ENCODE results near the gene EDAR.

EDAR gene

GRCh38 chr2:109017017-109017416 is 28.0 kb upstream of the EDAR start:
- H3K27me3 Mint-ChIP-seq = peaks cover 8% of the 10 kb centered on the region
- peaks cover 13% of the 10 kb centered on the region for H3K4me1 Mint-ChIP-seq

DNA sequence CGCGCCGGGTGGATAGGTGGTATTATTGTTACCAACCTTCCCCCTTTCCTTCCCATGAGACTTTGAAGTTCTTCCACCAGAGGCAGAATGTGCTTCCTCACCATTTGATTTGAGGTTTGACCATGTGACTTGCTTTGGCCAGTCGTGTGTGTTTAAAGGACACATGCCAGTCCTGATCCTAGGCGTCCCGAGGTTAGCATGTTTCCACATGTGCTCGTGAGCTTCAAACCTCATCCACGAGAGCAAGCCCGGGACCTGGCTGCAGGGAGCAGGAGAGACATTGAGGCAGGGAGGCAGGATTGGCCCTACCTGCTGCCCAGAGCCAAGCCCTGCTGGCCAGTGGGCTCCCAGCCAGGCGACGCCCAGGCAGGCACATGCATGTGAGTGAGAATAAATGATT is 27.4 kb upstream of the EDAR start:
- Mint-ChIP-seq H3K36me3 (no peaks in the 10 kb centered on the region), H3K9me3 (no peaks in the 10 kb centered on the region), H3K27ac (no peak overlapping the region), H3K27me3 (peaks cover 8% of the 10 kb centered on the region), H3K4me1 (peaks cover 13% of the 10 kb centered on the region), H3K4me3 (no peak overlapping the region)
- no peak for DNase-seq
- CTCF ChIA-PET = no interaction called here

More at GRCh38 chr2:109017017-109017416, 28.0 kb upstream of the EDAR start:
- no peaks in the 10 kb centered on the region for H3K36me3 Mint-ChIP-seq
- DNase-seq = no peak
- H3K4me3 Mint-ChIP-seq = no peak overlapping the region
- CTCF ChIA-PET = no interaction called here
- no peaks in the 10 kb centered on the region for H3K9me3 Mint-ChIP-seq
- no peak overlapping the region for H3K27ac Mint-ChIP-seq

GRCh38 chr2:109014476-109014875 is 25.5 kb upstream of the EDAR start:
- no peaks in the 10 kb centered on the region for H3K36me3 Mint-ChIP-seq
- no peak for DNase-seq
- no peak overlapping the region for H3K27ac Mint-ChIP-seq
- H3K4me1 Mint-ChIP-seq = no peaks in the 10 kb centered on the region
- CTCF ChIA-PET = no interaction called here
- H3K9me3 Mint-ChIP-seq = no peaks in the 10 kb centered on the region
- no peak overlapping the region for H3K4me3 Mint-ChIP-seq
- peaks cover 6% of the 10 kb centered on the region for H3K27me3 Mint-ChIP-seq

- no peaks in the 10 kb centered on the region for H3K4me1 Mint-ChIP-seq
Measured at GRCh38 chr2:109013051-109013450, 24.0 kb upstream of the EDAR start.

GRCh38 chr2:109009920-109010610 is 21.0 kb upstream of the EDAR start:
- Mint-ChIP-seq H3K4me3 (no peak overlapping the region), H3K36me3 (no peaks in the 10 kb centered on the region), H3K4me1 (no peaks in the 10 kb centered on the region), H3K27ac (no peak overlapping the region), H3K27me3 (peaks cover 4% of the 10 kb centered on the region), H3K9me3 (no peaks in the 10 kb centered on the region)
- DNase-seq = no peak
- CTCF ChIA-PET = no interaction called here

More at GRCh38 chr2:109013051-109013450, 24.0 kb upstream of the EDAR start:
- Mint-ChIP-seq H3K9me3 (no peaks in the 10 kb centered on the region), H3K36me3 (no peaks in the 10 kb centered on the region), H3K27ac (no peak overlapping the region), H3K4me3 (no peak overlapping the region), H3K27me3 (peaks cover 4% of the 10 kb centered on the region)
- no peak for DNase-seq
- CTCF ChIA-PET = no interaction called here

DNA sequence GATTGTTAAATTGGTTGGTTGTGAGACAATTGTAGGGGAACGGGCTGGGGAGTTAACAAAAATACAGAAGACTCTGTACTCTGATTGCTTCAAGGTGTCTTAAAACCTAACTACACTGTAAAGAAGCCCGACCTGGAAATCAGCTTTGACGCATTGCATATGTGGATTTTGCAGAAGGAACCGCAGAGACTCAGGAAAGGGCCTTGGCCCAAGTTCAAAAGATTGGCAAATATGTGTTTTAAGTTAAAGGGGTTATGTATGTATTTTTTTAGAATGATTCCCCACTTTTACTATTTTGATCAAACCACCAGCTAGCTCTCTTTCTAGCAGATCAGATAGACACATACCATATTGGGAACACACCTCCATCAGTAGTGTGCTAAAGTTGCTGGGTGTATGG is 18.0 kb upstream of the EDAR start:
- DNase-seq = no peak
- H3K4me1 Mint-ChIP-seq = no peaks in the 10 kb centered on the region
- CTCF ChIA-PET = interaction anchor here (0.8 to 1.2 kb wide), 3 partner anchors 8 to 503 kb away, joined by 3 read pairs; no protein-coding TSS in a partner anchor
- no peak overlapping the region for H3K4me3 Mint-ChIP-seq
- H3K36me3 Mint-ChIP-seq = no peaks in the 10 kb centered on the region
- peaks cover 4% of the 10 kb centered on the region for H3K27me3 Mint-ChIP-seq
- H3K27ac Mint-ChIP-seq = no peak overlapping the region
- H3K9me3 Mint-ChIP-seq = no peaks in the 10 kb centered on the region

GRCh38 chr2:109005686-109006204 is 16.7 kb upstream of the EDAR start:
- Mint-ChIP-seq H3K27me3 (peaks cover 4% of the 10 kb centered on the region), H3K4me1 (peaks cover 7% of the 10 kb centered on the region), H3K9me3 (no peaks in the 10 kb centered on the region), H3K27ac (no peak overlapping the region), H3K4me3 (no peak overlapping the region), H3K36me3 (no peaks in the 10 kb centered on the region)
- CTCF ChIA-PET = no interaction called here
- no peak for DNase-seq

GRCh38 chr2:109001201-109001600 is 12.2 kb upstream of the EDAR start:
- CTCF ChIA-PET = interaction anchor here (0.6 to 1.4 kb wide), 4 partner anchors 7 to 365 kb away, joined by 3 to 4 read pairs (median 3); no protein-coding TSS in a partner anchor
- no peaks in the 10 kb centered on the region for H3K9me3 Mint-ChIP-seq
- peaks cover 8% of the 10 kb centered on the region for H3K4me1 Mint-ChIP-seq
- no peak for DNase-seq
- H3K27me3 Mint-ChIP-seq = no peaks in the 10 kb centered on the region
- no peak overlapping the region for H3K4me3 Mint-ChIP-seq
- H3K27ac Mint-ChIP-seq = no peak overlapping the region
- no peaks in the 10 kb centered on the region for H3K36me3 Mint-ChIP-seq

GRCh38 chr2:109000738-109001137 is 11.7 kb upstream of the EDAR start:
- no peaks in the 10 kb centered on the region for H3K9me3 Mint-ChIP-seq
- H3K4me1 Mint-ChIP-seq = peaks cover 8% of the 10 kb centered on the region
- no peak overlapping the region for H3K27ac Mint-ChIP-seq
- no peak for DNase-seq
- CTCF ChIA-PET = interaction anchor here (0.8 to 1.2 kb wide), 2 partner anchors 11 to 364 kb away, joined by 3 read pairs; no protein-coding TSS in a partner anchor
- no peaks in the 10 kb centered on the region for H3K27me3 Mint-ChIP-seq
- H3K36me3 Mint-ChIP-seq = no peaks in the 10 kb centered on the region
- no peak overlapping the region for H3K4me3 Mint-ChIP-seq

DNA sequence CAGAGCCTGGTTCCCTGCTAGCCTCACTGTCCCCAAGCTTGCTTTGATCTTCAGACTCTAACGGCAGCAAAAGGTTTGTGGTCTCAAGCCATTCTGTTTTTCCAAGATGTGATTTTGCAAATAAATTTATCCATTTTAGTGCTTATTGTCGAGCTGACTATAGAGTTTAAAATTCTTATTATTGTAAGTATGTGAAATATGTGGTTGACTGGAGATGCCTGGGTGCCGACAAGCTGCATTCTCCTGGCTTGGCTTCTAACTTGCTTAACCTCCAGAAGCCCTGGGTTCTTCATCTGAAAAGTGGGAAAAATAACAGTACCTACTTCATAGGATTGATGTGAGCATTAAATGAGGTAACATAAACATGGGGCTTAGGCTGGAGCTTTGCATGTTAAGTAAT is 9.9 kb upstream of the EDAR start:
- CTCF ChIA-PET = interaction anchor here (1.0 to 1.1 kb wide), 2 partner anchors 8 to 12 kb away, joined by 3 to 4 read pairs; no protein-coding TSS in a partner anchor

GRCh38 chr2:108994178-108994577 is 5.2 kb upstream of the EDAR start:
- H3K27me3 Mint-ChIP-seq = peaks cover 11% of the 10 kb centered on the region
- H3K4me3 Mint-ChIP-seq = no peak overlapping the region
- H3K9me3 Mint-ChIP-seq = no peaks in the 10 kb centered on the region
- H3K27ac Mint-ChIP-seq = no peak overlapping the region
- DNase-seq = no peak
- CTCF ChIA-PET = interaction anchor here (0.9 to 1.5 kb wide), 2 partner anchors 8 to 10 kb away, joined by 3 to 4 read pairs; no protein-coding TSS in a partner anchor
- no peaks in the 10 kb centered on the region for H3K36me3 Mint-ChIP-seq
- H3K4me1 Mint-ChIP-seq = peaks cover 12% of the 10 kb centered on the region

More for the DNA sequence above, 9.9 kb upstream of the EDAR start:
- H3K27me3 Mint-ChIP-seq = peaks cover 3% of the 10 kb centered on the region
- H3K9me3 Mint-ChIP-seq = no peaks in the 10 kb centered on the region
- no peak overlapping the region for H3K27ac Mint-ChIP-seq
- no peaks in the 10 kb centered on the region for H3K36me3 Mint-ChIP-seq
- no peak overlapping the region for H3K4me3 Mint-ChIP-seq
- no peak for DNase-seq
- peaks cover 8% of the 10 kb centered on the region for H3K4me1 Mint-ChIP-seq

DNA sequence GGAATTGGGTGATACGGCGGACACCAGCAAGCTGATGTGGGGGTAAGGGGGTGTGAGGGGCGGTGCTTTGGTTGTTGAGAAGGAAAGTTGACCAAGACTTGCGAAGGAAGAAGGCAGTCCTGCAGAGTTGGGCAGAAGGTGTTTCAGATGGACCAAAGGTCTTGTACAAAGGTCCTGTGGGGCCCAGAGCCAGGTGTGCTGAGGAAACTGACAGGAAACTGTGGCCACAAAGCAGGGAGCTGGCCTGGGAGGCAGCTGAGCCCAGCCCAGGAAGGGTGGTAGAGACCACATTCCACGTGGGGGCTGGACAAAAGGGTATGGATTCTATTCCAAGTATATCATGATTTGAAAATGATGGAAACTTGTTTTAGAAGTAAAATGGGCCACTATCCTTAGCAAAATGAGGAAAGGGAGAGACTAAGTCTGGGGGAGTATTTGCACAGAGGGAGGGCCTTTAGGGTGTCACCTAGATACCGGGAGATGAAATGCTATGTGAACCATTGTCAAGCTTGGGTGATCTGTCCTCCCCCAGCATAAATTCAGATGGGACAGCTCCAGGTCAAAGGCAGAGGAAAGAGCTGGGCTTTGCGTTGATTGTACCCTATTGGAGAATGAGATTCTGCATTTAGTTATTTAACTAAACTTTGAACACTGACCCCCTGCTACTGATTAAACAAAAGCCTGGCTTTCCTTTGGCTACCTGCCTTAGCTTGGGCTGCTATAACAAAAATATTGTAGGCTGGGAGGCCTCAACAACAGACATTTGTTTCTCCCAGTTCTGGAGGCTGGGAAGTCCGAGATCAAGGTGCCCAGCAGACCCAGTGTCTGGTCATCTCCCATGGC is 4.3 kb upstream of the EDAR start:
- no peaks in the 10 kb centered on the region for H3K36me3 Mint-ChIP-seq
- CTCF ChIA-PET = interaction anchor here (0.9 to 1.5 kb wide), 3 partner anchors 9 to 139 kb away, joined by 3 to 4 read pairs (median 3); no protein-coding TSS in a partner anchor
- no peak overlapping the region for H3K4me3 Mint-ChIP-seq
- H3K4me1 Mint-ChIP-seq = peaks cover 20% of the 10 kb centered on the region
- H3K9me3 Mint-ChIP-seq = no peaks in the 10 kb centered on the region
- DNase-seq = no peak
- peaks cover 20% of the 10 kb centered on the region for H3K27me3 Mint-ChIP-seq
- no peak overlapping the region for H3K27ac Mint-ChIP-seq

GRCh38 chr2:108988076-108988795 is 784 bp downstream of the EDAR start:
- Mint-ChIP-seq H3K4me1 (peaks cover 43% of the 10 kb centered on the region), H3K36me3 (no peaks in the 10 kb centered on the region), H3K9me3 (no peaks in the 10 kb centered on the region), H3K27me3 (peaks cover 37% of the 10 kb centered on the region), H3K4me3 (peak overlapping the region; percentile 65), H3K27ac (no peak overlapping the region)
- CTCF ChIA-PET = interaction anchor here (0.7 to 4.0 kb wide), 10 partner anchors 9 to 352 kb away, joined by 3 to 37 read pairs (median 4); no protein-coding TSS in a partner anchor
- DNase-seq = no peak
